ENCODE measurements around the gene P3H2.

DNA sequence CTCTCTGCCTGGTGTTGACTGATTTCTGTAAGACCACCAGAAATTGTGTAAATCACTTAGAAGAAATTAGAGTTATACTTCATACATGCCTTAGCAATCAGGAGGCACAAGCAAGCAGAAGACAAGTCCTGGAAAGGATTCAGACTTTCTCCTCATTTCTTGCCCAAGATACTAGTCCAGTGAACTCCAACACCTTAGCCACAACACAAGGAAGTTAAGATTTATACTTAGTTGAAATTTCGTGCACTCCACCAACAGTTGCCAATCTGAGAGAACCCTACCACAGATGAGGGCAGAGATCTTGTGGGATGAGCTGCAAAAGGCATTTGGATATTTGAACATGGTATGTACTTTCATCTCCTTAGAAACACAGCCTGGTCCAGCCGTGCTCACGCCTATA is 2.3 kb downstream of the P3H2 start:
- TF ChIP-seq, protein P1, sequence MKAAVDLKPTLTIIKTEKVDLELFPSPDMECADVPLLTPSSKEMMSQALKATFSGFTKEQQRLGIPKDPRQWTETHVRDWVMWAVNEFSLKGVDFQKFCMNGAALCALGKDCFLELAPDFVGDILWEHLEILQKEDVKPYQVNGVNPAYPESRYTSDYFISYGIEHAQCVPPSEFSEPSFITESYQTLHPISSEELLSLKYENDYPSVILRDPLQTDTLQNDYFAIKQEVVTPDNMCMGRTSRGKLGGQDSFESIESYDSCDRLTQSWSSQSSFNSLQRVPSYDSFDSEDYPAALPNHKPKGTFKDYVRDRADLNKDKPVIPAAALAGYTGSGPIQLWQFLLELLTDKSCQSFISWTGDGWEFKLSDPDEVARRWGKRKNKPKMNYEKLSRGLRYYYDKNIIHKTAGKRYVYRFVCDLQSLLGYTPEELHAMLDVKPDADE (IDR thresholded peaks at IDR 0.05), result no peak
- no peak for TF ChIP-seq JUNB (IDR thresholded peaks at IDR 0.05; ENCODE audit: unreplicated experiment)
- TF ChIP-seq, protein P2, sequence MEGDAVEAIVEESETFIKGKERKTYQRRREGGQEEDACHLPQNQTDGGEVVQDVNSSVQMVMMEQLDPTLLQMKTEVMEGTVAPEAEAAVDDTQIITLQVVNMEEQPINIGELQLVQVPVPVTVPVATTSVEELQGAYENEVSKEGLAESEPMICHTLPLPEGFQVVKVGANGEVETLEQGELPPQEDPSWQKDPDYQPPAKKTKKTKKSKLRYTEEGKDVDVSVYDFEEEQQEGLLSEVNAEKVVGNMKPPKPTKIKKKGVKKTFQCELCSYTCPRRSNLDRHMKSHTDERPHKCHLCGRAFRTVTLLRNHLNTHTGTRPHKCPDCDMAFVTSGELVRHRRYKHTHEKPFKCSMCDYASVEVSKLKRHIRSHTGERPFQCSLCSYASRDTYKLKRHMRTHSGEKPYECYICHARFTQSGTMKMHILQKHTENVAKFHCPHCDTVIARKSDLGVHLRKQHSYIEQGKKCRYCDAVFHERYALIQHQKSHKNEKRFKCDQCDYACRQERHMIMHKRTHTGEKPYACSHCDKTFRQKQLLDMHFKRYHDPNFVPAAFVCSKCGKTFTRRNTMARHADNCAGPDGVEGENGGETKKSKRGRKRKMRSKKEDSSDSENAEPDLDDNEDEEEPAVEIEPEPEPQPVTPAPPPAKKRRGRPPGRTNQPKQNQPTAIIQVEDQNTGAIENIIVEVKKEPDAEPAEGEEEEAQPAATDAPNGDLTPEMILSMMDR (conservative IDR thresholded peaks at IDR 0.05; ENCODE audit: low read depth in 2 of 2), result no peak
- TF ChIP-seq, protein P3, sequence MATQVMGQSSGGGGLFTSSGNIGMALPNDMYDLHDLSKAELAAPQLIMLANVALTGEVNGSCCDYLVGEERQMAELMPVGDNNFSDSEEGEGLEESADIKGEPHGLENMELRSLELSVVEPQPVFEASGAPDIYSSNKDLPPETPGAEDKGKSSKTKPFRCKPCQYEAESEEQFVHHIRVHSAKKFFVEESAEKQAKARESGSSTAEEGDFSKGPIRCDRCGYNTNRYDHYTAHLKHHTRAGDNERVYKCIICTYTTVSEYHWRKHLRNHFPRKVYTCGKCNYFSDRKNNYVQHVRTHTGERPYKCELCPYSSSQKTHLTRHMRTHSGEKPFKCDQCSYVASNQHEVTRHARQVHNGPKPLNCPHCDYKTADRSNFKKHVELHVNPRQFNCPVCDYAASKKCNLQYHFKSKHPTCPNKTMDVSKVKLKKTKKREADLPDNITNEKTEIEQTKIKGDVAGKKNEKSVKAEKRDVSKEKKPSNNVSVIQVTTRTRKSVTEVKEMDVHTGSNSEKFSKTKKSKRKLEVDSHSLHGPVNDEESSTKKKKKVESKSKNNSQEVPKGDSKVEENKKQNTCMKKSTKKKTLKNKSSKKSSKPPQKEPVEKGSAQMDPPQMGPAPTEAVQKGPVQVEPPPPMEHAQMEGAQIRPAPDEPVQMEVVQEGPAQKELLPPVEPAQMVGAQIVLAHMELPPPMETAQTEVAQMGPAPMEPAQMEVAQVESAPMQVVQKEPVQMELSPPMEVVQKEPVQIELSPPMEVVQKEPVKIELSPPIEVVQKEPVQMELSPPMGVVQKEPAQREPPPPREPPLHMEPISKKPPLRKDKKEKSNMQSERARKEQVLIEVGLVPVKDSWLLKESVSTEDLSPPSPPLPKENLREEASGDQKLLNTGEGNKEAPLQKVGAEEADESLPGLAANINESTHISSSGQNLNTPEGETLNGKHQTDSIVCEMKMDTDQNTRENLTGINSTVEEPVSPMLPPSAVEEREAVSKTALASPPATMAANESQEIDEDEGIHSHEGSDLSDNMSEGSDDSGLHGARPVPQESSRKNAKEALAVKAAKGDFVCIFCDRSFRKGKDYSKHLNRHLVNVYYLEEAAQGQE (IDR thresholded peaks at IDR 0.05; ENCODE audit: unreplicated experiment), result no peak

Data from GM23338 (cell line).